ENCODE results near the gene PSMD13. TPM values are rescaled to one million over a fixed set of nuclear protein-coding genes. Genes with fewer than 3 reads are reported as not detected.

The PSMD13 gene
- total and polyA plus RNA-seq, 2 of the 13 experiments (the other 11 are each of a cell fraction or from before 2014, with no cell fraction given), result 83.0 to 117 TPM

DNA sequence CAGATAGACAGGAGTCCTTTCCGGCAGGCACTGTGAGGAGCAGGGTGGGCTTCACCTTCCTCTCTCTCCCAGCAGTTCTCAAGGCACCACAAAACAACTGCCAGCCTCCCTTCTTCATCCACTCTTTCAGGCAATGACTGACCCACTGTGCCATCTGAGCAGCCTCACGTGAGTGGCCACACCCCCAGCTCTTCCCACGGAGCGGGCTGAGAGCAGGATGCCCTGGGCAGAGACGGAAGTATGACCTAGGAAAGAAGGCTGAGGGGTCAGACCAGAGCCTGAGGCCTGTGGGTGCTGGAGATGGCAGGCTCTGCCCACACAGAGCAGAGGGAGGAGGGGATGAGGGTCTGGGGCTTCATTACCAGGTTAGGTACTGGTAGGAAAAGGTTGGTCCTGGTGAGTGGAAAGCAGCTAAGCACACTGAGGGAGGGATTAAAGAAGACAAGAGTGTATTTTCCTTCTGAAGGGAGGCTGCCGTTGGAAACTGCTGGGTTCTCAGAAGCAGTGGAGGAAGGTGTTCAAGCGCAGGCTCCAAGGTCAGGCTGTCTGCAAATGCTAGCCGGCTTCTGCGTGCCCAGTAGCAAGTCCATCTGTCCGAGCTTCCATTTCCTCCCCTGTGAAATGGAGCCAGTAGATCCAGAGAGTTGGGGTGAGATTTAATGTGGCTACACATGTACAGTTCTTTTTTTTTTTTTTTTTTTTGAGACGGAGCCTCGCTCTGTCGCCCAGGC is 46.0 kb downstream of the PSMD13 start:
- ChIA-PET POLR2A (no interaction called here), CTCF (ENCODE audit: low intra/inter-chr PET ratio, low total read pairs) (no interaction called here)
- no peaks in the 10 kb centered on the region for H3K36me3 ChIP-seq (replicated peaks in 1 of 2; ENCODE audit: control insufficient read depth in 1 of 2, insufficient read depth in 2 of 2, low read length in 2 of 2)
- BruUV-seq (replicated peaks), result no TSS peak
- peaks cover 10 to 89% of the 10 kb centered on the region in 2 experiments for H3K27me3 ChIP-seq (ENCODE audit: control insufficient read depth in 1 of 2, insufficient read depth in 2 of 2, low read length in 2 of 2)
- TF ChIP-seq, protein P1, sequence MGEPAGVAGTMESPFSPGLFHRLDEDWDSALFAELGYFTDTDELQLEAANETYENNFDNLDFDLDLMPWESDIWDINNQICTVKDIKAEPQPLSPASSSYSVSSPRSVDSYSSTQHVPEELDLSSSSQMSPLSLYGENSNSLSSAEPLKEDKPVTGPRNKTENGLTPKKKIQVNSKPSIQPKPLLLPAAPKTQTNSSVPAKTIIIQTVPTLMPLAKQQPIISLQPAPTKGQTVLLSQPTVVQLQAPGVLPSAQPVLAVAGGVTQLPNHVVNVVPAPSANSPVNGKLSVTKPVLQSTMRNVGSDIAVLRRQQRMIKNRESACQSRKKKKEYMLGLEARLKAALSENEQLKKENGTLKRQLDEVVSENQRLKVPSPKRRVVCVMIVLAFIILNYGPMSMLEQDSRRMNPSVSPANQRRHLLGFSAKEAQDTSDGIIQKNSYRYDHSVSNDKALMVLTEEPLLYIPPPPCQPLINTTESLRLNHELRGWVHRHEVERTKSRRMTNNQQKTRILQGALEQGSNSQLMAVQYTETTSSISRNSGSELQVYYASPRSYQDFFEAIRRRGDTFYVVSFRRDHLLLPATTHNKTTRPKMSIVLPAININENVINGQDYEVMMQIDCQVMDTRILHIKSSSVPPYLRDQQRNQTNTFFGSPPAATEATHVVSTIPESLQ (CRISPR knock-in tag; conservative IDR thresholded peaks at IDR 0.05), result no peak
- TF ChIP-seq BHLHE40 (IDR thresholded peaks at IDR 0.05; ENCODE audit: low read length) (0 out of 2 replicates have a peak, but pooled peaks have one; percentile 28), ZNF652 (CRISPR knock-in tag; IDR thresholded peaks at IDR 0.05; ENCODE audit: borderline replicate concordance, low read depth) (no peak), ZNF562 (CRISPR knock-in tag; IDR thresholded peaks at IDR 0.05; ENCODE audit: borderline replicate concordance) (no peak), ZNF44 (CRISPR knock-in tag; IDR thresholded peaks at IDR 0.05) (no peak)
- TF ChIP-seq, protein P2, sequence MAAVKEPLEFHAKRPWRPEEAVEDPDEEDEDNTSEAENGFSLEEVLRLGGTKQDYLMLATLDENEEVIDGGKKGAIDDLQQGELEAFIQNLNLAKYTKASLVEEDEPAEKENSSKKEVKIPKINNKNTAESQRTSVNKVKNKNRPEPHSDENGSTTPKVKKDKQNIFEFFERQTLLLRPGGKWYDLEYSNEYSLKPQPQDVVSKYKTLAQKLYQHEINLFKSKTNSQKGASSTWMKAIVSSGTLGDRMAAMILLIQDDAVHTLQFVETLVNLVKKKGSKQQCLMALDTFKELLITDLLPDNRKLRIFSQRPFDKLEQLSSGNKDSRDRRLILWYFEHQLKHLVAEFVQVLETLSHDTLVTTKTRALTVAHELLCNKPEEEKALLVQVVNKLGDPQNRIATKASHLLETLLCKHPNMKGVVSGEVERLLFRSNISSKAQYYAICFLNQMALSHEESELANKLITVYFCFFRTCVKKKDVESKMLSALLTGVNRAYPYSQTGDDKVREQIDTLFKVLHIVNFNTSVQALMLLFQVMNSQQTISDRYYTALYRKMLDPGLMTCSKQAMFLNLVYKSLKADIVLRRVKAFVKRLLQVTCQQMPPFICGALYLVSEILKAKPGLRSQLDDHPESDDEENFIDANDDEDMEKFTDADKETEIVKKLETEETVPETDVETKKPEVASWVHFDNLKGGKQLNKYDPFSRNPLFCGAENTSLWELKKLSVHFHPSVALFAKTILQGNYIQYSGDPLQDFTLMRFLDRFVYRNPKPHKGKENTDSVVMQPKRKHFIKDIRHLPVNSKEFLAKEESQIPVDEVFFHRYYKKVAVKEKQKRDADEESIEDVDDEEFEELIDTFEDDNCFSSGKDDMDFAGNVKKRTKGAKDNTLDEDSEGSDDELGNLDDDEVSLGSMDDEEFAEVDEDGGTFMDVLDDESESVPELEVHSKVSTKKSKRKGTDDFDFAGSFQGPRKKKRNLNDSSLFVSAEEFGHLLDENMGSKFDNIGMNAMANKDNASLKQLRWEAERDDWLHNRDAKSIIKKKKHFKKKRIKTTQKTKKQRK (IDR thresholded peaks at IDR 0.05; ENCODE audit: low read length), result no peak
- DNase-seq (ENCODE audit: low spot score) (no peak), FAIRE-seq (no peak), ATAC-seq (no peak)
- H3K27ac ChIP-seq (ENCODE audit: extremely low read length, insufficient read depth, low read length), result no peak overlapping the region
- no peak overlapping the region for H3K4me2 ChIP-seq (ENCODE audit: low read depth, low read length)
- no peak overlapping the region for H3K9ac ChIP-seq (ENCODE audit: insufficient read depth, low read depth, low read length)
- H4K20me1 ChIP-seq (ENCODE audit: insufficient read depth, low read length), result no peaks in the 10 kb centered on the region
- peaks cover 24% of the 10 kb centered on the region for H3K4me1 ChIP-seq (ENCODE audit: insufficient read depth, low read length)
- in situ Hi-C loops (cut with HindIII; ENCODE audit: extremely low pct_ligation_motif_present, low pct_unique_long_range_greater_than_20kb) (no loop called here), intact Hi-C loops (cut with micrococcal nuclease; ENCODE audit: unreplicated experiment) (no loop called here)
- WGBS (ENCODE audit: low lambda C conversion rate), result 37% methylated on average over 13 of the region's 13 CpGs
- H3K9me3 ChIP-seq (ENCODE audit: low read length), result no peaks in the 10 kb centered on the region
- no peak overlapping the region for H3K4me3 ChIP-seq (replicated peaks in 1 of 3; ENCODE audit: insufficient read depth in 1 of 3, low read depth in 2 of 3, low read length in 3 of 3)
- H2AFZ ChIP-seq (ENCODE audit: low read length), result no peak overlapping the region
- no peaks in the 10 kb centered on the region for H3K79me2 ChIP-seq (ENCODE audit: insufficient read depth, low read length)

Data from HepG2 (cell line).